Measurements from ENCODE around the gene EXOC6.
"Not testable (repeated sequence)": the region's sequence is repeated elsewhere in the genome, so short reads cannot be mapped to it uniquely, and the experiment has no call there.

The EXOC6 gene

DNA sequence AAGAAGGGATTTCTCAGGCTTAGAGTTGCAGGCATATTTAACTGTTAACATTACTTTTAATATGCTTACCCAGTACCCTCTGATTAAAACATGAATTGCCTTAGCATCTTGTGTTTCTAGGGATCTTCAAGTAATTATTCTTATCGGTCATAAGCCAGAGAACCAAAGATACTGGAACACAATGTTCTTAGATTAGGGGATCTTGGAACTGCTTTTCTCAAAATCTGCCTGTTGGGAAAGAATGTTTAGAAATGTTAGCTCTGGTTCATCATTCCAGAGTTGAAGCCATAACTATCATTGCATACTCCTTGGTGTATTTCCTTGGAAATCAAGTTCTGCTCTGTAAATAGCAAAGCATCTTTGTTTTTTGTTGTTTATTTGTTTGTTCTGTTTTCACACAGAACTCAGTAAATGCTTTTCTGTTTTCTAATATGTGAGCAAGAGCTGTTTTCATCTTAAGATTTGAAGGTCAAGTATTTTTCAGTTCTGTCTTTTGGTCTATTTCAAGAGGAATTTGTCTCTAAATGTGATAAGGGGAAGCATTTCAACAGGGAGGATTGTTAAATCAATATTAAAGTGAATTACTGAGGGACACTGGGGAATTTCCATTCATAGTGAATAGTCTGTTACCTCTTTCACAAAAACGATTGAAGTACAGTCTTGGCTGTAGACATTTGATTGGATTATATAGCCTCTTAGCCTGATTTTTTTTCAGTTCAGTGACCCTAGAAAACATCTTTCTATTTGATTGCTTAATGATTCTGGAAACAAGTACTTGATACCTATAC is 109.1 kb downstream of the EXOC6 start:
- DNase-seq: no peak

DNA sequence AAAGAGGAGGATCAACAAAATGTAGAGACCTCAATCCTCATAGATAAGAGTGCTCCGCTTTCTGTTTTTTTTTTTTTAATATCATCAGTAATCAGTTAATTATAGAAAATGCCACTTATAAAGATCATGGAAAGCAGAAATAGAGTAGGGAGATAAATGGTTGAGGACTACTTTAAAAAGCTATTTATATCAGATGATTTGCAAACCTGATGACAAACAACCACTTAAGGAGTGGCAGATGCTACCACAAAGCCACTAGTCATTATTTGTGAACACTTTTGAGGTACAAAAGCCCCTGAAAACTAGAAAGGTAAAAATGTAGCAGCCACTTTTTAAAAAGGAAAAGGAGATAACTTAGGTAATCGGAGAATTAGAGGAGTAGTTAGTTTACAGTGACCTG is 113.3 kb downstream of the EXOC6 start:
- DNase-seq: no peak

DNA sequence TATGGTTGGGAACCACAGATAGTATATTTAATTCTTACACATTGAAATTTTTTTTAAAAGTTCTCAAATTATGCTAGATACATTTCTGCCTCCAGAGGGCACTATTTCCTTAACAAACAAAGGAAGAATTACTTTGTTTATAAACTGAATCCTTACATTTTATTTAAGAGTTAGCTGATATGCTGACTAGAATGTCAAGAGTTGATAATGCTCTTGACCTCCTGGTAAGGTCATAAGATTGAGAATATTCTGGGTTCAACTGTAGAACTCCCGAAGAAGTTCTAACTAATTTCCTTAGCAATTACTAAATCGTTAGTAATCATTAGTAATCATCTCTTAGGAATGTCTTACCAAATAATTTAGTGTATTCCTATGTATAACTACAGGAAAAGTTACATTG is 117.0 kb downstream of the EXOC6 start:
- peak; percentile 0 for DNase-seq

DNA sequence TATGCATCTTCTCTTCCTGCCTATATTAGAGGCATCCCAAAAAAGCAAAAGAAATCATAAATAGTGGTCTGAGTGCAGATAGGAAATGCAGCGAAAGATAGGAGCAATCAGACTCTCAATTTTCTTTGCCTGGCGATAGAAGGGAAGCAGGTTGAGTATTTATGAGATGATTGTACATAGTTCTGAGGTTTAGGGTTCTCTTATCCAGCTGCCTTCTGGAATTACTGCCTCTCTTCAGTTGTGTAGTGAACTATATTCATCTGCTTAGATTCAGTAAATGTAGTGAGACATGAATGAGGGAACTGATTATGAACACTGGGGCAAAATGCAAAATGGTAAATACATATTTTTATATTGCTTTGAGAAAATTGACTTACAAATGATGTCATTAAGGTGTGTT is 119.3 kb downstream of the EXOC6 start:
- DNase-seq: no peak

DNA sequence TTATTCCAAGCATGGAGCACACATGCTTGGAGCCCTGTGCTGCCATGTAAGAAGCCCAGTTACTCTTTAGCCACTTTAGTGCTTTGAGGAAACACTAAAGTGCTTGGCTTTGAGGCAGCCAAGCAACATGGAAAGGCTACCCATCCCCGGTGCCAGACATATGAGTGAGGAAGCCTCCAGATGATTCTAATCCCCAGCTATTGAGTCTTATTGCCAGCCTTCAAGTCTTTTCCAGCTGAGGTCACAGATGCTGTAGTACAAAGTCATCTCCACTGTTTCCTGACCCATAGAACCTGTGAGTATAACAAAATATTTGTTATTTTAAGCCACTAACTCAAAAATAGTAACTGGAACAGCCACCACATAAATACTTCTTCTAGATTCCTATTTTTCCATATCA is 120.8 kb downstream of the EXOC6 start:
- no peak for DNase-seq

DNA sequence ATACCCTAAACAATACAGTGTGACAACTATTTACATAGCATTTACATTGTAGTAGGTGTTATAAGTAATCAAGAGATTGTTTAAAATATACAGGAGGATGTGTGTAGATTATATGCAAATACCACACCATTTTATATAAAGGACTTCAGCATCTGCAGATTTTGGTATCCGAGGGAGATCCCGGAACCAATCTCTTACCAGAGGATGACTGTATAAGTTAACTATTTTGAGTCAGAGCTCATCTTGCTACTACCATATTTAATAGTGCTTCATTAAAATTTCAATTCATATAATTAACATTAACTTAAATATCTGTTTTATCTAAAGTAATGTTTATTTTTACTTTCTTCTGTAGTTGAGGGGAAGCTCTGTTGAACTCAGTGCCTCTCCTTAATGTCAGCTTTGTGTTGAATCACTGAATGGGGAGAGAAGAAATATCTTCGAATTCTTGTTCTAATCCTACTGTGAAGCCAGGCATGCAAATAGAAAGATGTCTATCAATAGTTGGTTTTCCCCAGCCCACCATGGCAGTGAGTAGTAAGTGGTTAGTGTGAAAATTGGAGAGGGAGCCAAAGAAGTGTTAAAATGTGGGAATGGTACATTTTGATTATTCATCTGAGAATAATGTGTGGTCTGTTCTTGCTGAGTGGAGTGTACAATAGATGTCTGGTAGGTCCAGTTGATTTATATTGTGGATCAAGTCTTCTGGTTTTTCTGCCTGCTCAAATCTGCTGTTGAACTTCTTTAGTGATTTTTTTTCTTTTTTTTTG is 122.2 kb downstream of the EXOC6 start:
- no peak for DNase-seq

DNA sequence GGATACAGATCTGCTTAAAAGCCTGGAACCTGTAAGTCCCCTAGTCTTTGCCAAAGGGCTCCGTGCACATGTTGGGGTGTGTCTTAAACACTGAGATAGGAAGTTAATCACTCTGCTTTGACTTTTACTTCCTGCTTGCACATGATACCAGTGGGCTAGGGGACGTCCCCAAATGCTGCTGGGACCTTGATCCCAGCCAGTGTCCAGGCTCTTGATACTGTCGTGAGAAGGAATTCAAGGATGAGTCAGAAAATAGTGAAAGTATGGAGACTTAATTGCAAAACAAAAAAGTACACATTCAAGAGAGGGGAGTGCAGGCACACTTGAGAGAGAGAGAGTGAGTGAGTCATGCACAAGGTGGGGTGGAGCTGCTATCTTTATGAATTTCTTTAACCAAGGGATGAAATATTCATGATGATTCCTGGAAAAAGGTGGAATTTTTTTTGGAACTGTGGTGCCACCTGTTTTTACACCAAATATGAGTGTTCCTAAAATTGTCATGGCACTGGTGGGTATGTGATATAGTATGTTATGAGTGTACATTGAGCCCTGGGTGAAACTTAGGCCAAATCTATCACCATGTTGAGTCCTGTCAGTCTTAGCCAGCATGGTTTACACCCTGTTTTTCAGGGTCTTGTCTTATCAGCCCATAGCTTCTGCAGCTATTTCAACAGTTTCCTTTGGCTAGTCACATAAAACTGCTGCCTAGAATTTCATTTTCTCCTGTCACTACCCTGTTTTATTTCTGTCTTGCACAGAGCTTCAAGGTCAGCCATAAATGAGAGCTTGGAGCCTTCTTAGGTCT is 123.9 kb downstream of the EXOC6 start:
- no peak for DNase-seq

DNA sequence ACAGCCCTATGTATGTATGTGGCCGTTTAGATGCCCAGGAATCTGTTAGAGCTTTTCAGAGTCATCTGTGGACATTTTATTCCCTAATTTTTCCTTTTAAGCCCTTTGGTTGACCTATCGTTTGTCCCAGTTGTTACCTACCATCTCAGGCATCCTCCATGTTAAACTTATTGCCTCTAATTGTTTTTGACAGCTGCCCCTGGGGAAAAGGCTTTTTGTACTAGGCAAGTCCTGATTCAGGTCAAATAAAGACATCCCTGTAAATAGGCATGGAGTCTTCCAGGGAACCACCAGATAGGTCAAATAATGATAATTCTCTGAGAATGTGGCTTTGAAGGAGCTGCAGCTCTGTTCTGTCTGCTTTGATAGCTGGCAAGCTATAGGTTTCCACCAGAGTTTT is 124.6 kb downstream of the EXOC6 start:
- no peak for DNase-seq

DNA sequence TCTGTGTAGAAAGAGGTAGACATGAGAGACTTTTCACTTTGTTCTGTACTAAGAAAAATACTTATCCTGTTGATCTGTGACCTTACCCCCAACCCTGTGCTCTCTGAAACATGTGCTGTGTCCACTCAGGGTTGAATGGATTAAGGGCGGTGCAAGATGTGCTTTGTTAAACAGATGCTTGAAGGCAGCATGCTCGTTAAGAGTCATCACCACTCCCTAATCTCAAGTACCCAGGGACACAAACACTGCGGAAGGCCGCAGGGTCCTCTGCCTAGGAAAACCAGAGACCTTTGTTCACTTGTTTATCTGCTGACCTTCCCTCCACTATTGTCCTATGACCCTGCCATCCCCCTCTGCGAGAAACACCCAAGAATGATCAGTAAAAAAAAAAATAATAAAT is 128.0 kb downstream of the EXOC6 start:
- not testable (repeated sequence) for DNase-seq

DNA sequence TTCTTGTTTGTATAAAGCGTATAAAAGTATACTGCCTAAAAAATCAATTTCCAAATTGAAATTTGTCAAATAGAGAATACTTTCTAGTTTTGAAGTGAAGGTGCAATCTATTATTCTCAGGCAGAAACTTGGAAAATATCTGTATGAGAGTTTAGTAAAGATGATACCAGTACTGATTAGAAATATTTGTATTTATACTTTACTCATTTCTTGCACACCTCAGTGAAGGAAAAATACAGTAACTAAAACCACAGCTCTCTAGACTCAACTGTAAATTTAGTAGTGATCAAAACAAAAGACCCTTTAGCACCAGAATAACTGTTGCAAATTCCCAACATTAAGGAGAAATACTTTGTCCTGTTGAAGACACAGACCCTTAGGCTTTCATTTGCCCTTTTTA is 140.9 kb downstream of the EXOC6 start:
- no peak for DNase-seq

DNA sequence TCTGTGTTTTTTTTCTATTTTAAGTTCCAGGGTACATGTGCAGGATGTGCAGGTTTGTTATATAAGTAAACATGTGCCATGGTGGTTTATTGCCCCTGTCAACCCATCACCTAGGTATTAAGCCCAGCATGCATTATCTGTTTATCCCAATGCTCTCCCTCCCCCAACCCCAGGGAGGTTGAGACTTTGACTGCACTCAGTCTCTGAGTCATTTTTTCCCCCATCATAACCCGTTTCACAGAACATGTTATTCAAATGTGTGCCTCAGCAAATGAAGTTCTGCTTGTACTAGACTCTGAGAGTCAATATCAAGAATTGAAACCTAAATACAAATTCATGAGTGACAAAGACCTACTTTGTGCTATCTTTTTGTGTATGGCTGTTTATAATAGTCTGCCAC is 142.3 kb downstream of the EXOC6 start:
- DNase-seq: no peak

DNA sequence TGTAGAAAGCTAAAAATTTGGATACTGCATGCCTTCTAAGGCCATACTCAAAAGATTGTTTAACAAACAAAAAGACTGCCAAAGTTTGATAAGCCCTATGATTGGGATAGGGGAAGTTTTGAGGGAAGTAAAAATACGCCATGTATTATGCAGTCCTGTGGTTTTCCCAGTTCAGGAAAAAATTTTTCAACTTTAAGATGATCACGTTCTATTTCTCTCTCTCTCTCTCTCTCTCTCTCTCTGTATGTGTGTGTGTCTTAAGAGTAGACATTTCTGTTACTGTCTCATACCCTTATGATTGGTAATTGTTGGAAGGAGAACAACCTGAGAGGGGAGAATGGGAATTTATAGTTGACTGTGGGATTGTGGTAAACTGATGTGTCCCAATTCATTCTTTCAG is 143.2 kb downstream of the EXOC6 start:
- no peak for DNase-seq

DNA sequence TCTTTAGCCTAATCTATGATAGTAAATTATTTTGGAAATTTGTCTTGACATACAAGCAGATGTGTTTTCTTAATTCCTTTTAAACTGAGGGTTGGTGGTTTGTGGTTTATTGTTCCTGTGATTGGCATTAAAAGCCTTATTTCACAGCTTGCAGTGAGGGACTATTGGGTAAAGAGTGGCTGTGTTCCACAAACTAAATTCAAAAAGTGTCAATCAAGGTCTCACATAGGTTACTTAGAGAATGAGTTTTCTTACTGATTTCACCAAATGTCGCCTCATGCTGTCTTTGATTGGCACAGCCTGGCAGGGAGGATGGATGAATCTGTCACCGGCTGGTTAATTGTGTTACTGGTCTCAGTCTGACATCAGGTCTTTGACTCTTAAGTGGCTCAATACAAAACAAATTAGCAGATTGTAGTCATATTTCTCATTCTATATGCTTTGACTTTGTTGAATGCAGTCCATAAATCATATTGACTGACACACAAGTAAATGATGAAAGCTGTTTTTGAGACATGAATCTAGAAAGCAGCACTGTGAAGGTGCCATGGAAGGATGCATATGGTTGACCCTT is 145.5 kb downstream of the EXOC6 start:
- DNase-seq: no peak

DNA sequence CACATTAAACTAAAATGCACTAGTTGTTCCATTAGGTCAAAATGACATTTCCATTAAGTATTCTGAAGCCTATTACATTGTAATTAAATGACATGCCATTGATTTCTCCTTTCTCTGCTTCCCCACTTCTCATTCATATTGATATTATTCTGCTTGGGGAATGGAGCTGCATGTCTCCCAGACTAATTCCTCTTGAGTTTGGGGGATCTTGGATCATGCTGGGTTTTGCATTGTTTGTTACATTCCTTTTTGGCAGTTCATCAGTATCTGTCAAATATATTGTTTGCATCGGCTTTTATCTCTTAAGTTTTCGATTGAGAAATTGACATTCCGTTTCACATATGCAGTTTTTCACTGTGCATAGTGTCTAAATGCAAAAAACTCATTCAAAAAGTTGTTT is 147.2 kb downstream of the EXOC6 start:
- DNase-seq: no peak

DNA sequence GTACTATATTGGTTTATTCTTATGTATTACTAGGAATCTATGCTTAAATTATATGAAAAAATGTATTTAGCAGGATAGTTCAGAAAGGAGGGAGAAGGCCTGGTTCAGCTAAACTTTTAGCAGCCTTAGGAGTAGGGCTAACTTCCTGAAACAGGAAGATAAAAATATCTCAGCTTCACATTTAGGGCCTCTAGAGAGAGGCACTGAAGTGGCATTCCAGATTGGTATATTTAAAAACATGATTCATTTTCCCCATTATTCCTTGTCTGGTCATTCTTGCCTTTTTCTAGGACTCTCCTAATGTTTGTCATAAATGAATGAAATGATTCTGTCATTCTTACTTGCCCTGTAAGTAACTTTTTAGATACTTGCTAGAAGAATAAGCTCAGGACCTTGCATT is 149.3 kb downstream of the EXOC6 start:
- DNase-seq: no peak

DNA sequence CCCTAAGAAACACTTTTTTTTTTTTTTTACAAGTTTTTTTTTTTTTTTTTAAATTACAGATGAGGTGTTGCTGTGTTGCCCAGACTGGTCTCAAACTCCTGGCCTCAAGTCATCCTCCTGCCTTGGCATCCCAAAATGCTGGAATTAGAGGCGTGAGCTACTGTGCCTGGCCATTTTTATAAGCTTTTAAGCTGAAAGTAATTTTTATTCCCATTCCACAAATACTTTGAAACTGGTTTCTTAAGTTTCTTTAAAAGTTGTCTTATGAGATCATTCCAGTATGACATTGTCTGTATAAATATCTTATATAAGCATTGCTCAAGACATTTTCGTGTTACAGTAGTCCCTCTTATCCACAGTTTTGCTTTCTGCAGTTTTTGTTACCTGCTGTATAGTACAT is 150.9 kb downstream of the EXOC6 start:
- DNase-seq: no peak

DNA sequence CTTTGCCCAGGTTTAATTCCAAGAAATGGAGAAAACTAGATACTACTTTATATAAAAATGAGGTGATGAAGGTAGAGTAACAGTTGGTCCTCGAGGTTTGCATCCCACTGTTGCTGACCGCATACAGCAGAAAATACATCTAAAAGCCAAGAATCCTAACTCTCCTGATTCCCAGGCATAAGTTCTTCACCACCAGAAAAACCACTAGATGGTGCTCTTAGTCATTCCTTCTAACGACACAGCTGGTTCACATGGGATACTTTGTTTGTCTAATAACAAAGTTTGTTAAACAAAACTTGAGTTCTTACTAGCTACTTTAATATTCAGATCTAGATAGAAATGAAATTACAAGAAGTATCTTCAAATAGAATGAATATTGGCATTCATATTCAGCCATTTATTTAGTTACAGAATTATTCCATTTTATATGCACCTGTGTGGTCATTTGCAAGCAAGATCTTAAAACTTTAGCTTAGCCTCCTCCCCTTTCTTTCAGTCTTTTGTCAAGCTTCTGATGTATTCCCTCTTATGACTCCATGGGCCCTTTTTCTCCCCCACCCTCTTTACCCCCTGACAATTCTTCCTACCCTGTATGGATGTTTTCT is 158.2 kb downstream of the EXOC6 start:
- no peak for DNase-seq

DNA sequence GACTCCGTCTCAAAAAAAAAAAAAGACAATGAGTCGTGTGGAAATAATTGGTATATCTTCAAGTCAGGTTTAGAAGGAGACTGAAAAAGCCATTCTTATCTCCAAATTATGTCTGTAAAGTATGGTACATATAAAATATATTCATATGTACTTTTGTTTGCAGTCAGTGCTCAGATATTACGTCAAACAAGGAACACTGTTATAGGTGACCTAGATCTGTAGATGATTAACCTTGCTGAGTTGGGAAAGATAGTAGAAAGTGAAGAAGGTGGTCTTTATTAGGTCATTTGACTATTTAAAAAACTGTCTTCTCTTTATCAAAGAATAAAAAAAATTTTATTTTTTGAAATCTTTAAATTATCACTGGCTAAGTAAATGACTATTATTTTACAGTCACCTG is 167.4 kb downstream of the EXOC6 start:
- no peak for DNase-seq

DNA sequence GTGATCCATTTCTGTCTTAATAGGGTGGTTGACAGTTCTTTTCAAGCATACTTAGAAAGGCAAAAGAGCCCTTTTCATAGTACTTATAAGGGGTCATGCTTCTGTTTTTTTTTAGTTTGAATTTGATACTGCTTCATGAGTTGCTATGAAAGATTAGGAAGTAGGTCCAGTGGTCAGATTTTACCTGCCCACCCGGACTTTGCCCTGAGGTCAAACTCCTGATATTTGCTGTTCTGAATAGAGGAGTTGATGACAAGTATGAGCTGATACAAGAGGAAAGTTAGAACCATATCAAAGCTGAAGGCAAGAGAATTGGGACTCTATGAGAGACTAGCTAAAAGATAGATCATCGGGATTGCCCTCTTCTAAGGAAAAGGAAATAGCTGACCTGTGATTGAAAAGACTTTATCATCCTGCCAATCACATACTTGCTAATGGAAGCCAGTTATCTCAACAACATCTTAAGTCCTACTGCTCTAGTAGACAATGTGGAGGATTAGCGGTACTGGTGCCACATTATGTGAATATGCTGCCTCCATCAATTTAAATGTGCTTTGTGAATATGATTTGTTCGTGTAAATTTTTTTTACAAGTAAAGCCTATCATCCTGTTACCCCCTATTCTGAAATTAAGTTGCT is 174.8 kb downstream of the EXOC6 start:
- DNase-seq: no peak

DNA sequence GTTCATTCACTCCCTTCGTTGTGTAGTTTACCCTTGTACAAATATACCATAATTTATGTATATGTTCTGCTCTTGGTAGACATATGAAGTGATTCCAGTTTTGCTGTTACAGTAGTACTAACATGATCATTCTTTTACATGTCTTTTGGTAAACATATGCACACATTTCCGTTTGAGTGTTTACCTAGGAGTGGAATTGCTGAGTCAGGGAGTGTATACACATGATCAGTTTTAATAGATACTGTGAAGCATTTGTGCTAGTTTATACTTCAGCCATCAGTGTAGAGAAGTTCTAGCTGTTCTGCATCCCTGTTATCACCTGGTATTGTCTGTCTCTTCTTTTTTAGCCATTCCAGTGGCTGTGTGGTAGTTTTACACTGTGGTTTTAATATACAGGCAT is 177.8 kb downstream of the EXOC6 start:
- no peak for DNase-seq

DNA sequence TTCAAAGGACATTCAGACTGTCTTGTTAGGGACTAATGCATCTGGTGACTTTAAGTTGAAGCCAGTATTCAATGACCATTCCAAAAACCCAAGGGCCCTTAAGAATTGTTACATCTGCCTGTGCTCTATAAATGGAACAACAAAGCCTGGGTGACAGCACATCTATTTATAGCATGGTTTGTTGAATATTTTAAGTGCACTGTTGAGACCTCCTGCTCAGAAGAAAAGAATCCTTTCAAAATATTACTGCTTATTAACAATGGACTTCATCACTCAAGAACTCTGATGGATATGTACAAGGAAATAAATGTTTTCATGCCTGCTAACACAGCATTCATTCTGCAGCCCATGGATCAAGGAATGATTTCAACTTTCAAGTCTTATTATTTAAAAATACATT is 179.2 kb downstream of the EXOC6 start:
- DNase-seq: no peak

DNA sequence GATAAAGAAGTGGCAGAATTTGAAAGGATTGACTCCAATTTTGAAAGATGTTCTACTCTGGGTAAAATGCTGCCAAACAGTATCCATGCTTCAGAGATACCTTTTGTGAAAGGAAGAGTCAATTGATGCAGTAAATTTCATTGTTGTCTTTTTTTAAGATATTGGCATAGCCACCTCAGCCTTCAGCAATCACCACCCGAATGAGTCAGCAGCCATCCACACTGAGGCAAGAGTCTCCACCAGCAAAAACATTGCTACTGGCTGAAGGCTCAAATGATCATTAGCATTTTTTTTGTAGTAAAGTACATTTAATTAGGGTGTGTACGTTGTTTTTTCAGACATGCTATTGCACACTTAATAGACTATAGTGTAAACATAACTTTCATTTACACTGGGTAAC is 180.6 kb downstream of the EXOC6 start:
- no peak for DNase-seq
